Measurements from ENCODE around the gene PRSS27.

Gene PRSS27

GRCh38 chr16:2745116-2745890 lies 25.3 kb upstream of the PRSS27 start:
- no peak for TF ChIP-seq CTCF (IDR thresholded peaks at IDR 0.05; ENCODE audit: low read depth, low read length, missing control alignments)
- no peak overlapping the region for H3K4me3 ChIP-seq (ENCODE audit: low read depth, low read length)

GRCh38 chr16:2744711-2745110 lies 24.7 kb upstream of the PRSS27 start:
- DNase-seq (ENCODE audit: low read depth) = no peak
- H3K4me3 ChIP-seq (ENCODE audit: low read depth, low read length) = no peak overlapping the region
- TF ChIP-seq CTCF (IDR thresholded peaks at IDR 0.05; ENCODE audit: low read depth, low read length, missing control alignments) = no peak

More at GRCh38 chr16:2745116-2745890, 25.3 kb upstream of the PRSS27 start:
- DNase-seq (ENCODE audit: low read depth) = no peak

GRCh38 chr16:2743007-2743810 lies 23.2 kb upstream of the PRSS27 start:
- no peak overlapping the region for H3K4me3 ChIP-seq (ENCODE audit: low read depth, low read length)
- no peak for TF ChIP-seq CTCF (IDR thresholded peaks at IDR 0.05; ENCODE audit: low read depth, low read length, missing control alignments)
- DNase-seq (ENCODE audit: low read depth) = no peak

- H3K4me3 ChIP-seq (ENCODE audit: low read depth, low read length) = no peak overlapping the region
- no peak for TF ChIP-seq CTCF (IDR thresholded peaks at IDR 0.05; ENCODE audit: low read depth, low read length, missing control alignments)
- no peak for DNase-seq (ENCODE audit: low read depth)
Observed at GRCh38 chr16:2742323-2743006, 22.4 kb upstream of the PRSS27 start.

- H3K4me3 ChIP-seq (ENCODE audit: low read depth, low read length) = no peak overlapping the region
- no peak for TF ChIP-seq CTCF (IDR thresholded peaks at IDR 0.05; ENCODE audit: low read depth, low read length, missing control alignments)
- DNase-seq (ENCODE audit: low read depth) = no peak
Observed at GRCh38 chr16:2741168-2741567, 21.1 kb upstream of the PRSS27 start.

- no peak for DNase-seq (ENCODE audit: low read depth)
- H3K4me3 ChIP-seq (ENCODE audit: low read depth, low read length) = no peak overlapping the region
- TF ChIP-seq CTCF (IDR thresholded peaks at IDR 0.05; ENCODE audit: low read depth, low read length, missing control alignments) = no peak
Observed at GRCh38 chr16:2740476-2740875, 20.5 kb upstream of the PRSS27 start.

Data from GM12864 (cell line).